ENCODE data around the gene SLC44A3. TPM values are rescaled to one million over a fixed set of nuclear protein-coding genes. Genes with fewer than 3 reads are reported as not detected.

SLC44A3 gene
- total RNA-seq, 4 donors from 2014 or later = 0.63 to 1.7 (median 0.83) TPM

DNA sequence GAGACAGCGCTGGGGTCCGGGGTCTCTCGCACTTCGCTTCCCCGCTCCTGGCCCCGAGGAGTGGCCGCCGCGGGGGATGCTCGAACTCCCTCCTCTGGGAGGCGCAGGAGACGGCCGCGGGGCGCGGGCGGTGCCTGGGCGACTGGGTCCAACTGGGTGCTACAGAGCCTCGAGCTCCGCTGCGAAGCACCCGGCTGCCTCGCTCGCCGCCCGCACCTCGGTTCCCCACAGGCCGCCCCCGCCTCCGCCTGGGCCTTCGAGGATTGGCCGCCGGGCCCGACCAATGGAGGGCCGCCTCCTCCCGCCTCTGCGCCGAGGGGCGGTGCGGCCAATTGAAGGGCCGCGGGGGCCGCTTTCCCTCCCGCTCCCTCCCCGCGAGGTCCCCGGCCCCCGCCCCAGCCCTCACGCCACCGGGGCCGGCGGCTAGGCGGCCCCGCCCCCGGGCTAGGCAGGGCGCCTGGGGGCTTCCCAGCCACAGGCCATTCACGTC lies 106.8 kb downstream of the SLC44A3 start, which contains the start of gene CNN3:
TSS of gene CNN3 (minus strand) at position 196 of the 490 bp plus-strand sequence. CDS start 216 bp downstream, outside the sequence.
- Histone ChIP-seq H3K27ac (replicated peaks in 1 of 4) (peak within 1 kb of the TSS; percentile 98 to 100 (median 99)), H3K9me3 (no peaks in the 10 kb centered on the region), H3K27me3 (no peaks in the 10 kb centered on the region), H3K36me3 (peaks cover 0 to 3% (median 0%) of the 10 kb centered on the region in 4 donors), H3K4me1 (peaks cover 30 to 67% (median 65%) of the 10 kb centered on the region in 4 donors), H3K4me3 (peak within 1 kb of the TSS; percentile 71 to 93 (median 80))
- WGBS = 1% methylated on average over 15 of the region's 57 CpGs
- DNase-seq (ENCODE audit: extremely low spot score) = peak; percentile 96
- intact Hi-C loops (cut with DNase I) = loop anchor here (5.0 kb wide), 1 partner anchor 95 kb away; no protein-coding TSS in a partner anchor
- no peak for TF ChIP-seq EP300 (IDR thresholded peaks at IDR 0.05)
- peak; percentile 94 for TF ChIP-seq POLR2A (IDR thresholded peaks at IDR 0.05; ENCODE audit: low read depth)
- peak; percentile 97 to 99 for TF ChIP-seq POLR2AphosphoS5 (IDR thresholded peaks at IDR 0.05)

DNA sequence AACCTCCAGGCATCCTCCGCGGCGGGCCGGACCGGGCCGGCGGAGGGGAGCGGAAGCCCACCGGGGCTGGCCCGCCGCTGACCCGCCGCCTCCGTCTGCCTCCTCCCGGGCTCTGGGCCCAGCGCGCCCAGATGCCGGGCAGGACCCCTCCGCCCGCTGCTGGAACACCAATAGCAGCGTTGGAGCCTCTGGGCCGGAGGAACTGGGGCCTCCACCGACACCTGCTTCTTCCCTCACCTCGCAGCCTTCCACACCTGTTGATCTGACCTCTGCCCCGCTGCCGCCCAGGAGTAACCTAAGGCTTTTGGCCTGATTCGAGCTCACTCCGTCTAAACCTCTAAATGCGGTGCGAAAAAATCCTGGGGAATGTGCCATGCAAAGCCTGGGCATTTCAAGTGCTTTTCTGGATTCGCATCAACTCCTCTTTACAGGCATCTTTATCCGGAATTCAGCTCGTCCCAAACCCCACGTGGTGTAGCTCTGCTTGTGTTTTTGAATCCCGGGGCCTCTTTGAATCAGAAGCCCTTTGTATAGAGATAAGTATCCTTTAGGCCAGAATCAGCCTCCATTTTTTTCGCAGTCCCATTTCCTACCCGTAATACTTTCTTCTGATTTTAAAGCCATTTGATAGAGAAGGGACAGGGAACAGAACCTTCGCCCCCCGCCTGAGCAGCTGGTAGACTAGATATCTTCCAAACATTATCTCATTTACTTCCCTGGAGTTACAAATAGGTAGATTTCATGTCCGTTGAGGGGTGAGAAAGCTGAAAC lies 107.4 kb downstream of the SLC44A3 start:
- Histone ChIP-seq H3K4me3 (peak overlapping the region; percentile 71 to 93 (median 80)), H3K27ac (replicated peaks in 1 of 4) (peak overlapping the region; percentile 98 to 100 (median 99)), H3K4me1 (peaks cover 26 to 61% (median 60%) of the 10 kb centered on the region in 4 donors), H3K27me3 (no peaks in the 10 kb centered on the region), H3K36me3 (peaks cover 0 to 7% (median 4%) of the 10 kb centered on the region in 4 donors), H3K9me3 (no peaks in the 10 kb centered on the region)
- no peak for DNase-seq (ENCODE audit: extremely low spot score)
- 12% methylated on average over 24 of the region's 40 CpGs for WGBS
- TF ChIP-seq, protein P1, sequence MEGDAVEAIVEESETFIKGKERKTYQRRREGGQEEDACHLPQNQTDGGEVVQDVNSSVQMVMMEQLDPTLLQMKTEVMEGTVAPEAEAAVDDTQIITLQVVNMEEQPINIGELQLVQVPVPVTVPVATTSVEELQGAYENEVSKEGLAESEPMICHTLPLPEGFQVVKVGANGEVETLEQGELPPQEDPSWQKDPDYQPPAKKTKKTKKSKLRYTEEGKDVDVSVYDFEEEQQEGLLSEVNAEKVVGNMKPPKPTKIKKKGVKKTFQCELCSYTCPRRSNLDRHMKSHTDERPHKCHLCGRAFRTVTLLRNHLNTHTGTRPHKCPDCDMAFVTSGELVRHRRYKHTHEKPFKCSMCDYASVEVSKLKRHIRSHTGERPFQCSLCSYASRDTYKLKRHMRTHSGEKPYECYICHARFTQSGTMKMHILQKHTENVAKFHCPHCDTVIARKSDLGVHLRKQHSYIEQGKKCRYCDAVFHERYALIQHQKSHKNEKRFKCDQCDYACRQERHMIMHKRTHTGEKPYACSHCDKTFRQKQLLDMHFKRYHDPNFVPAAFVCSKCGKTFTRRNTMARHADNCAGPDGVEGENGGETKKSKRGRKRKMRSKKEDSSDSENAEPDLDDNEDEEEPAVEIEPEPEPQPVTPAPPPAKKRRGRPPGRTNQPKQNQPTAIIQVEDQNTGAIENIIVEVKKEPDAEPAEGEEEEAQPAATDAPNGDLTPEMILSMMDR (IDR thresholded peaks at IDR 0.05) = no peak
- TF ChIP-seq POLR2AphosphoS5 (IDR thresholded peaks at IDR 0.05) (no peak), POLR2A (IDR thresholded peaks at IDR 0.05; ENCODE audit: low read depth) (no peak), EP300 (IDR thresholded peaks at IDR 0.05) (no peak)
- intact Hi-C loops (cut with DNase I) = loop anchor here (2.0 to 5.0 kb wide), 2 partner anchors 95 to 115 kb away; no protein-coding TSS in a partner anchor

DNA sequence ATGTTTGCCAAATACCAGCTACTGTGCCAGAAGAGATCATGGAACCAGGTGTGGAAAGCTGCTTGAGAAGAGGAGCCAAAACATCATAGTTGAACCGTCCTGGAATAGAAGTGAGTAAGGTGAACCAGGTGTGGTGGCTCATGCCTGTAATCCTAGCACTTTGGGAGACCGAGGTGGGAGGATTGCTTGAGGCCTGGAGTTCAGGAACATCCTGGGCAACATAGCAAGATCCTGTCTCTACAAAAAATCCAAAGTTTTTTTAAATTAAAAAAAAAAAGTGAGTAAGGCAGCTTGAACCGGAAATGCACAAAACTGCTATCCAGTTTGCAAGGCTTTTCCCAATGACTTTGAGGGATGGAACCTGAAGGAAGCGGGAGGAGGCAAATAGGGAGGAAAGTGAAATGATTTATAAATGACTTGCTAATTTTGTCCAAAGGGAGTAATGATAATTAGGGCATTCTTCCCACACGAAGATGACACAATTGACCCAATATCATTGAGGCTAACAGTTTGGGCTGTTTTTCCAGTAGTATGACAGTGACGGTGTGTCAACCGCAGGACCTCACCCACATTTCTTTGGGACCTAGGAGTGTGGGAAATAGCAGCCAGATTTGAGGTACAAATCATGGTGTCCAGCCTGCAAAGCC lies 108.3 kb downstream of the SLC44A3 start:
- Histone ChIP-seq H3K4me3 (peak overlapping the region; percentile 71 to 93 (median 80)), H3K4me1 (peaks cover 25 to 53% (median 52%) of the 10 kb centered on the region in 4 donors), H3K27ac (replicated peaks in 1 of 4) (peak overlapping the region; percentile 98 to 100 (median 99)), H3K9me3 (no peaks in the 10 kb centered on the region), H3K36me3 (peaks cover 0 to 16% (median 12%) of the 10 kb centered on the region in 4 donors), H3K27me3 (no peaks in the 10 kb centered on the region)
- no peak for DNase-seq (ENCODE audit: extremely low spot score)
- TF ChIP-seq POLR2AphosphoS5 (IDR thresholded peaks at IDR 0.05) = no peak
- TF ChIP-seq EP300 (IDR thresholded peaks at IDR 0.05) = no peak
- TF ChIP-seq, protein P1 (IDR thresholded peaks at IDR 0.05) = no peak
- no peak for TF ChIP-seq POLR2A (IDR thresholded peaks at IDR 0.05; ENCODE audit: low read depth)
- WGBS = 73% methylated on average over 7 of the region's 7 CpGs
- intact Hi-C loops (cut with DNase I) = loop anchor here (2.0 to 5.0 kb wide), 2 partner anchors 94 to 114 kb away; no protein-coding TSS in a partner anchor

DNA sequence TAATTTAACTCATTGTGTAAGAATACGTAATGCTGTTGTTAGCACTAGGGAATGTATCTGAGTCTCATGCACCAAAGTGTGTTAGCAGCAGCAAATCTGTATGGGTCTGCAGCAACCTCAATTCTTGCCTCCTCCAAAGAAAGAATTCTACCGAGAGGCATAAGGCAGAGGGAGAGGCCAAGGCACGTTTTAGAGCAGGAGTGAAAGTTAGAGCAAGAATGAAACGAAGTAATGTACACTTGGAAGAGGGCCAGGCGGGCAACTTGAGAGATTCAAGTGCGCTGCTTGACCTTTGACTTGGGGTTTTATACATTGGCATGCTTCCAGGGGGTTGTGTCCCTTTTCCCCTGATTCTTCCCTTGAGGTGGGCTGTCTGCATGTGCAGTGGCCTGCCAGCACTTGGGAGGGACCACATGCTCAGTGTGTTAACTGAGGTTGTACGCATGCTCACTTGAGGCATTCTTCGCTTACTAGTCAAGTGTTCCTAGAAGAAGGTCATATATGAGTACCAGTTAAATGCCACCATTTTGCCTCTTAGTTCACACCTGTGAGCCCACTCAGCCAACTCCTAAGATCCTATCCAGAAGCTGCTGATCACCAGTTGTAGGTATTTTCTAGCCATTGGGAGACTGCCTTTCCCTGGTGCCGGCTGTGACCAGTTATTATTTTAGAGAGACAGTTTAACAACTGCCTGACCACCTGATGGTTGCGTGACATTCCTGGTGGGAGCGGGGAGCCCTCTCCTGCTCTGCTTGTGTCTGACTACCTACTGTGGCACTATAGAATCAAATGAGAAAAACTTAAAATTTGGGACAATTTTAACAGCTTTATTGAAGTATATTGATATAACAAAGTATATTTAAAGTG lies 109.4 kb downstream of the SLC44A3 start:
- peaks cover 20 to 41% (median 40%) of the 10 kb centered on the region in 4 donors for H3K4me1 ChIP-seq
- H3K36me3 ChIP-seq = peaks cover 0 to 18% (median 15%) of the 10 kb centered on the region in 4 donors
- peak overlapping the region; percentile 98 to 100 (median 99) for H3K27ac ChIP-seq (replicated peaks in 1 of 4)
- DNase-seq (ENCODE audit: extremely low spot score) = no peak
- H3K4me3 ChIP-seq = peak overlapping the region; percentile 71 to 93 (median 80)
- H3K9me3 ChIP-seq = no peaks in the 10 kb centered on the region
- WGBS = 64% methylated on average over 11 of the region's 11 CpGs
- TF ChIP-seq POLR2AphosphoS5 (IDR thresholded peaks at IDR 0.05) (no peak), EP300 (IDR thresholded peaks at IDR 0.05) (no peak), POLR2A (IDR thresholded peaks at IDR 0.05; ENCODE audit: low read depth) (no peak)
- TF ChIP-seq, protein P1 (IDR thresholded peaks at IDR 0.05) = no peak
- intact Hi-C loops (cut with DNase I) = loop anchor here (2.0 to 5.0 kb wide), 2 partner anchors 93 to 113 kb away; no protein-coding TSS in a partner anchor
- H3K27me3 ChIP-seq = no peaks in the 10 kb centered on the region
